Stimulated activated naive CD8-positive, alpha-beta T cell treated with anti-CD3 and anti-CD28 coated beads, Interleukin-15, Interleukin-2, amounts not matched to agents 100 U/mL and 50 U/mL, for 24 hours (primary cell): Measurements from ENCODE around the gene AHNAK.

ENCODE experiments used
- ATAC-seq: fragments of 150-1000 bp; cut with Tn5 transposase; one replicate; pipeline ENCODE4 v1.10.0; 2021
- DNase-seq: peaks from one replicate; pipeline ENCODE4 v3.0.0; 2021

Gene AHNAK

DNA sequence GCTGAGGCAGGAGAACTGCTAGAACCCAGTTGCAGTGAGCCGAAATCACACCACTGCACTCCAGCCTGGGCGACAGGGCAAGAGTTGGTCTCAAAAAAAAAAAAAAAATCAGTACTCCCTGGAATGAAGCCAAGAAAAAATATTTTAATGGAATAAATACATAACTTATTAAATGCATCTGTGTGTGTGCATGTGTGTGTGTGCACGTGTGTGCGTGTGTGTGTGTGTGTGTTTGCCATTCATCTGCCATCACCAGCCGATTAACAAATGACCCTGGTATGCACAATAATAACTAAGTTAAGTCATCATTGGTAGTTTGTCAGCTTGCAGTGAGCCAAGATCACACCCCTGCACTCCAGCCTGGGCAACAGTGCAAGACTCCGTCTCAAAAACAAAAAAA, 162.8 kb downstream of the AHNAK start:
- DNase-seq (no peak), ATAC-seq (no peak)
